Peyer's patch (tissue), 4 donors: ENCODE data around the gene PRKAG3.

ENCODE experiments used
- POLR2A ChIP-seq, 2 donors: fragments of 450-650 bp; IDR thresholded peaks; one replicate each; pipeline ENCODE4 v1.5.1; 2017; ENCODE audit warnings: antibody characterized with exemption in 2 of 2, mild to moderate bottlenecking in 2 of 2, moderate library complexity in 2 of 2
- TF ChIP-seq, protein P1 (sequence below), 6 experiments: fragments of 450-650 bp in 4 of 6; fragments of 200-600 bp in 2 of 6; sonication (generic) in 1 of 6; IDR thresholded peaks; one replicate each; pipeline ENCODE4 v1.5.1; 2017 to 2019; ENCODE audit warnings: antibody characterized with exemption in 6 of 6, mild to moderate bottlenecking in 3 of 6, moderate library complexity in 1 of 6

GRCh38 chr2:218805627-218806026, 26.0 kb downstream of the PRKAG3 start:
- TF ChIP-seq, protein P1, sequence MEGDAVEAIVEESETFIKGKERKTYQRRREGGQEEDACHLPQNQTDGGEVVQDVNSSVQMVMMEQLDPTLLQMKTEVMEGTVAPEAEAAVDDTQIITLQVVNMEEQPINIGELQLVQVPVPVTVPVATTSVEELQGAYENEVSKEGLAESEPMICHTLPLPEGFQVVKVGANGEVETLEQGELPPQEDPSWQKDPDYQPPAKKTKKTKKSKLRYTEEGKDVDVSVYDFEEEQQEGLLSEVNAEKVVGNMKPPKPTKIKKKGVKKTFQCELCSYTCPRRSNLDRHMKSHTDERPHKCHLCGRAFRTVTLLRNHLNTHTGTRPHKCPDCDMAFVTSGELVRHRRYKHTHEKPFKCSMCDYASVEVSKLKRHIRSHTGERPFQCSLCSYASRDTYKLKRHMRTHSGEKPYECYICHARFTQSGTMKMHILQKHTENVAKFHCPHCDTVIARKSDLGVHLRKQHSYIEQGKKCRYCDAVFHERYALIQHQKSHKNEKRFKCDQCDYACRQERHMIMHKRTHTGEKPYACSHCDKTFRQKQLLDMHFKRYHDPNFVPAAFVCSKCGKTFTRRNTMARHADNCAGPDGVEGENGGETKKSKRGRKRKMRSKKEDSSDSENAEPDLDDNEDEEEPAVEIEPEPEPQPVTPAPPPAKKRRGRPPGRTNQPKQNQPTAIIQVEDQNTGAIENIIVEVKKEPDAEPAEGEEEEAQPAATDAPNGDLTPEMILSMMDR (IDR thresholded peaks at IDR 0.05): no peak
- TF ChIP-seq POLR2A (IDR thresholded peaks at IDR 0.05): no peak
